ENCODE measurements around the gene ZNF423. TPM values are rescaled to one million over a fixed set of nuclear protein-coding genes. Genes with fewer than 3 reads are reported as not detected.

The ZNF423 gene
- total and polyA plus RNA-seq, 10 donors: 0.36 to 7.0 (median 3.7) TPM

DNA sequence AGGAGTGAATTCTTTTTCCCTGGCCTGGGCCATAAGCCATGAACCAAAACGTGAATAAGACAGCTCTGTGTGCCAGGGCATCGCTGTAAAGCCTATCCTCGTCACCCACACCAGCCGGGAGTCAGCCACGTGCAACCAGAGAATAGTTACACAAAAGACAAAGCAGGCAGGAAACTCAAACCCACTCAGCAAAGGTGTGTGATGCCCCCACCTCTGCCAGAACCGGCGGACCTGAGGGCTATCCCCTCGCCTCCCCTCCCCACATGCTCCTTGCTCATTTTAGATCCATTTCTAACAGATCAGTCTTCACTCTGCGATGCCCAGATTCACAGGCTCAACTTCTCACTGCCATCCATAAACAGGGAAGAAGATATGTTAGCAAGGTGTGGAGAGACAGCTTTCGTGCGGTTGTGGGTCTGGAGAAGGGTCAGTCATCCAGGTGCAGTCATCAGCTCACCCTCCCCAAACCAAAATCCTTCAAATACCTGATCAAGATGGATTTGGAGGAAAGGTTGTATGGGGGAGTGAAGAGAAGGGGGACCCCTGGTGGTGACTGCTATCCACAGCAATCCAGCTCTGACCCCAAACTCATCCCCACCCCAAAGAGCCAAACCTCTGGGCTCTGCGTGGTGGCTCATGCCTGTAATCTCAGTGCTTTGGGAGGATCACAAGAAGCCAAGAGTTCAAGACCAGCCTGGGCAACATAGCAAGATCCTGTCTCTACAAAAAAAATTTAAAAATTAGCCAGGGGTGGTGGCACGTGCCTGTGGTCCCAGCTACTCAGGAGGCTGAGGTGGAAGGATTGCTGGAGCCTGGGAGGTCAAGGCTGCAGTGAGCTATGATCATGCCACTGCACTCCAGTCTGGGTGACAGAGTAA is 263.1 kb downstream of the ZNF423 start:
- no peak overlapping the region for H3K4me3 ChIP-seq
- WGBS, 5 donors: 58 to 67% (median 59%) methylated on average over 13 of the region's 13 CpGs

DNA sequence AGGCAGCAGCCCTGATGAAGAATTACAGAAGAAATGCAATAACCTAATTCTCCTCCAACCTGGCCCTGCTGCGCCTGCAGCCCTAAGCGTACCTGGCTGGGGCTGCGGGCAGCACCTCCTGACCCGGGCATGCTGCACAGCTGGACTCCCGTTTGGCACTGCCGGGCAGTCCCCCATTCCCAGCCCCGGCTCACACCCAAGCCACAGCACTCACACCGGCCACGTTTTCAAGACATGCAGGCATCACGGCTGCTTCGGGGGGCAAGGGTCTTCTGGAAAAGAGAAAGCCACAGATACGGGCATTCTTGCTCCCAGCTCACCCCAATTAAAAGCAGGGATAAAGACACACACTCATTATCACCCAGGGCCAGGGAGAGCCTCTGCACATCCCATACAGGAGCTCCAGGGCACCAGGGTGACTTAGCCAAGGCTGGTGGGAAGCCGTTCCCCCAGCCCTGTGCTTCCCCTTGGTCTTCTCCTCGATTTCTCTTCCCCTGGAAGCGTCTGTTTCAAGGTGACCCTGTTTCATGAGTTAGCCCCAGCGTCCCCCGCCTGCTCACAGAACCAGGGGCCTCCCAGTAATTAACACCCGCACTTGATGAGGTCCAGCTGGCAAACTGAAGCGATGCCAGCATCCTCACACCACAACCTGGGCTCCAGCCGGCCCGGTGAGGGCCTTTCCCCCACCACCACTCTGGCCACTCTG is 265.6 kb downstream of the ZNF423 start:
- Histone ChIP-seq H3K27me3 (replicated peaks in 1 of 7) (no peaks in the 10 kb centered on the region), H3K4me1 (peaks cover 0 to 8% (median under 1%) of the 10 kb centered on the region in 6 donors), H3K27ac (no peak overlapping the region), H3K36me3 (no peaks in the 10 kb centered on the region), H3K4me3 (no peak overlapping the region), H3K9me3 (no peaks in the 10 kb centered on the region)
- WGBS, 5 donors: 77 to 92% (median 87%) methylated on average over 18 to 21 of the region's 21 CpGs
- intact Hi-C loops (cut with DNase I; ENCODE audit: low total_unique reads): loop anchor here (10.0 kb wide), 2 partner anchors 96 to 186 kb away; no protein-coding TSS in a partner anchor
- DNase-seq: peak; percentile 72
- TF ChIP-seq, protein P1, sequence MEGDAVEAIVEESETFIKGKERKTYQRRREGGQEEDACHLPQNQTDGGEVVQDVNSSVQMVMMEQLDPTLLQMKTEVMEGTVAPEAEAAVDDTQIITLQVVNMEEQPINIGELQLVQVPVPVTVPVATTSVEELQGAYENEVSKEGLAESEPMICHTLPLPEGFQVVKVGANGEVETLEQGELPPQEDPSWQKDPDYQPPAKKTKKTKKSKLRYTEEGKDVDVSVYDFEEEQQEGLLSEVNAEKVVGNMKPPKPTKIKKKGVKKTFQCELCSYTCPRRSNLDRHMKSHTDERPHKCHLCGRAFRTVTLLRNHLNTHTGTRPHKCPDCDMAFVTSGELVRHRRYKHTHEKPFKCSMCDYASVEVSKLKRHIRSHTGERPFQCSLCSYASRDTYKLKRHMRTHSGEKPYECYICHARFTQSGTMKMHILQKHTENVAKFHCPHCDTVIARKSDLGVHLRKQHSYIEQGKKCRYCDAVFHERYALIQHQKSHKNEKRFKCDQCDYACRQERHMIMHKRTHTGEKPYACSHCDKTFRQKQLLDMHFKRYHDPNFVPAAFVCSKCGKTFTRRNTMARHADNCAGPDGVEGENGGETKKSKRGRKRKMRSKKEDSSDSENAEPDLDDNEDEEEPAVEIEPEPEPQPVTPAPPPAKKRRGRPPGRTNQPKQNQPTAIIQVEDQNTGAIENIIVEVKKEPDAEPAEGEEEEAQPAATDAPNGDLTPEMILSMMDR (IDR thresholded peaks at IDR 0.05 in 8 of 11, conservative IDR thresholded peaks at IDR 0.05 in 3 of 11): no peak
- TF ChIP-seq POLR2AphosphoS5 (IDR thresholded peaks at IDR 0.05): no peak
- TF ChIP-seq POLR2A (IDR thresholded peaks at IDR 0.05): no peak

More for the DNA sequence above, 263.1 kb downstream of the ZNF423 start:
- DNase-seq: peak; percentile 56
- no peaks in the 10 kb centered on the region for H3K9me3 ChIP-seq
- no peak overlapping the region for H3K27ac ChIP-seq
- H3K27me3 ChIP-seq (replicated peaks in 1 of 7): no peaks in the 10 kb centered on the region
- no peak for TF ChIP-seq POLR2AphosphoS5 (IDR thresholded peaks at IDR 0.05)
- TF ChIP-seq, protein P1 (IDR thresholded peaks at IDR 0.05 in 8 of 11, conservative IDR thresholded peaks at IDR 0.05 in 3 of 11): peak; percentile 23 to 85 (median 67)
- intact Hi-C loops (cut with DNase I; ENCODE audit: low total_unique reads): loop anchor here (10.0 kb wide), 2 partner anchors 98 to 188 kb away; no protein-coding TSS in a partner anchor
- H3K4me1 ChIP-seq: peaks cover 0 to 23% (median 11%) of the 10 kb centered on the region in 6 donors
- no peaks in the 10 kb centered on the region for H3K36me3 ChIP-seq

DNA sequence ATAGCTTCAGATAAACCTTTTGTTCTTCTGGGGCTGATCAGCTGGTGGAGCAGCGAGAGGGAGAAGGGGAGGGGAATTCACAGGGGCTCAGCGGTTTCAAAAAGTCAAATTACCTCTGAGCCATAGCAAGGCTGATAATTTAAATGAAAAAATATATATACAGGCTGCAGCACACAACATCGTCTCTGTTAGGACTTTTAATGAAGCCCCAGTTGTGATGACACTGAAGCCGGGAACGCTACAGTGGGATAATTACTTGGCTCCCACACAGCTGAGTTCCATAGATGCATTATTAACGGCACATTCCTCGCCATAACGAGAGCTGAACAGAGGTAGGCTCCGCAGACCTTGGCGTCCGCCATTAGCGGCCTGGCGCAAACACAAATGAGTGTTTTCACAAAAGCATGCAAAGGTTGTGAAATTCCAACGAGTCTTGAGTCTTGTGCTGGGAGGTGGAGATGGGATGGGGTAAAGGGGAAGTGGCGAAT is 266.3 kb downstream of the ZNF423 start:
- peaks cover 0 to 6% (median 0%) of the 10 kb centered on the region in 6 donors for H3K4me1 ChIP-seq
- H3K27ac ChIP-seq: no peak overlapping the region
- no peaks in the 10 kb centered on the region for H3K36me3 ChIP-seq
- DNase-seq: peak; percentile 24
- intact Hi-C loops (cut with DNase I; ENCODE audit: low total_unique reads): loop anchor here (10.0 kb wide), 2 partner anchors 95 to 185 kb away; no protein-coding TSS in a partner anchor
- WGBS, 5 donors: 74 to 89% (median 82%) methylated on average over 15 of the region's 15 CpGs
- no peaks in the 10 kb centered on the region for H3K9me3 ChIP-seq
- TF ChIP-seq, protein P1 (IDR thresholded peaks at IDR 0.05 in 8 of 11, conservative IDR thresholded peaks at IDR 0.05 in 3 of 11): no peak
- TF ChIP-seq POLR2AphosphoS5 (IDR thresholded peaks at IDR 0.05): no peak
- H3K27me3 ChIP-seq (replicated peaks in 1 of 7): no peaks in the 10 kb centered on the region
- no peak overlapping the region for H3K4me3 ChIP-seq
